Lower leg skin (tissue), 3 donors: ENCODE results near the gene DNAJC4.

Experiments used
- POLR2A ChIP-seq, 2 donors: fragments of 450-650 bp; IDR thresholded peaks; one replicate each; pipeline ENCODE4 v1.6.1; 2016 to 2017; ENCODE audit warnings: antibody characterized with exemption in 2 of 2, mild to moderate bottlenecking in 1 of 2, moderate library complexity in 1 of 2
- TF ChIP-seq, protein P1 (sequence below), 3 donors: fragments of 450-650 bp; IDR thresholded peaks; one replicate each; pipeline ENCODE4 v1.5.1; 2016; ENCODE audit warnings: antibody characterized with exemption in 3 of 3, mild to moderate bottlenecking in 3 of 3, moderate library complexity in 2 of 3

DNA sequence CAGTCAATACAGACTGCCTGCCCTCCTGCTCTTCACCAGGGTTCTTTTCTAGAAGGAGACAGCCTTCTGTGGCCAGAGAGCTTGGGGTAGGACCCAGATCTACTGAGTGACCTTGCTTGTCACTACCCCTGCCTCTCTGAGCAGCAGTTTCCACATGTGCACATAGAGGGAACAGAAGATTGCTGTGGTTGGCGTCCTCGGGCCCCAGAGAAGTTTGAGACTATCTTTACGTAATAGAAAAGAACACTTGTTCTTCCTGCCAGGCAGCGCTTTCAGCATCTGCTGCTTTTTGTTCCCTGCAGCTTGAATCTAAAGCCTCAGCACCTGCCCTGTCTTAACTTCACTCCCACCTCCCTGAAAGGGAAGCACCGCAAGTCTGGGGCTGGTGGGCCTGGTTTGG is 8.7 kb downstream of the DNAJC4 start:
- TF ChIP-seq, protein P1, sequence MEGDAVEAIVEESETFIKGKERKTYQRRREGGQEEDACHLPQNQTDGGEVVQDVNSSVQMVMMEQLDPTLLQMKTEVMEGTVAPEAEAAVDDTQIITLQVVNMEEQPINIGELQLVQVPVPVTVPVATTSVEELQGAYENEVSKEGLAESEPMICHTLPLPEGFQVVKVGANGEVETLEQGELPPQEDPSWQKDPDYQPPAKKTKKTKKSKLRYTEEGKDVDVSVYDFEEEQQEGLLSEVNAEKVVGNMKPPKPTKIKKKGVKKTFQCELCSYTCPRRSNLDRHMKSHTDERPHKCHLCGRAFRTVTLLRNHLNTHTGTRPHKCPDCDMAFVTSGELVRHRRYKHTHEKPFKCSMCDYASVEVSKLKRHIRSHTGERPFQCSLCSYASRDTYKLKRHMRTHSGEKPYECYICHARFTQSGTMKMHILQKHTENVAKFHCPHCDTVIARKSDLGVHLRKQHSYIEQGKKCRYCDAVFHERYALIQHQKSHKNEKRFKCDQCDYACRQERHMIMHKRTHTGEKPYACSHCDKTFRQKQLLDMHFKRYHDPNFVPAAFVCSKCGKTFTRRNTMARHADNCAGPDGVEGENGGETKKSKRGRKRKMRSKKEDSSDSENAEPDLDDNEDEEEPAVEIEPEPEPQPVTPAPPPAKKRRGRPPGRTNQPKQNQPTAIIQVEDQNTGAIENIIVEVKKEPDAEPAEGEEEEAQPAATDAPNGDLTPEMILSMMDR (IDR thresholded peaks at IDR 0.05) = no peak
- TF ChIP-seq POLR2A (IDR thresholded peaks at IDR 0.05) = no peak
